GM21528 (cell line): Measurements from ENCODE around the gene NUP42.
A peak's percentile ranks its signal among the peaks of the same experiment; 100 is the strongest.

Experiments used
- ATAC-seq: cut with Tn5 transposase; IDR thresholded peaks from one replicate; pipeline ENCODE4 v1.9.1; 2021; ENCODE audit warnings: mild to moderate bottlenecking, moderate library complexity; ENCODE audit not compliant: unreplicated experiment, low FRiP score

The NUP42 gene

DNA sequence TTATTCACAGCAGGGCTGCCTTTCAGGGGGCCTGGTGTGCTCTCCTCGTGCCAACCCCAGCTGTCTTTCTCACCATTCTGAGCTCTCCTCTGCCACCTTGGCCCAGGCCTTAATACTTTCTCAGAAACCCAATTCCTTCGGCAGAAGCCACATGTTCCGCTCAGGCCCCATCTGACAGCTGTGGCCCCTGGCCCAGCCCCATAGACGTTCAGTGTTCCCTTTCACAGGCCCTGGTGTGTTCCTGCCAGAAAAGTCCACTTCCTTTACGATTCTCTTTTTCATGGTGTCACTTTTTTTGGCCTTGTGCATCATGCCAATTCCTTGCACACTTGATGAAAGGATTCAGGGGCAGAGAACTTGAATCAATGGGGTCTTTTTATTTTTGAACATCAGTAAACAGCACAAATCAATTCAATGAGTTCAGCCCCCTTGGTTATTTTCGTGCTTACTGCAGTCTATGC, 48.8 kb downstream of the NUP42 start:
- ATAC-seq = no peak

DNA sequence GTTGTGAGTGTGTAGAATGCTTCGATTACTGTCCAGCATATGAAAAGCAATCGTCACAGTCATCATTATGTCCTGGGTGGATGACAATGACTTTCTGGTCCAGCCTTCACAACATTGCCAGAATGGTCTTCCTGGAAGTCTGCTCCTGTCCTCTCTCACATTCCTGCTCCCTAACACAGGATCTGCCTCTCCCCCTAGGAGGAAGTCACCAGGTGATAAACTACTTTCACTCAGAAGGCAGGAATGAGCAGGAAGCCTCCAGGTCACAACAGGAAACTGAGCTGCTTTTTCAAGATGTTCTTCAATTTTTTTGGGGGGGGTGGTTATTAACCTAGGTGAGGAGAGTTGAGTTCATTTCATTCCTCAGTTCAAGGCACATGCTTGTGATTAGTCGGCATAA, 51.1 kb downstream of the NUP42 start:
- ATAC-seq = no peak

DNA sequence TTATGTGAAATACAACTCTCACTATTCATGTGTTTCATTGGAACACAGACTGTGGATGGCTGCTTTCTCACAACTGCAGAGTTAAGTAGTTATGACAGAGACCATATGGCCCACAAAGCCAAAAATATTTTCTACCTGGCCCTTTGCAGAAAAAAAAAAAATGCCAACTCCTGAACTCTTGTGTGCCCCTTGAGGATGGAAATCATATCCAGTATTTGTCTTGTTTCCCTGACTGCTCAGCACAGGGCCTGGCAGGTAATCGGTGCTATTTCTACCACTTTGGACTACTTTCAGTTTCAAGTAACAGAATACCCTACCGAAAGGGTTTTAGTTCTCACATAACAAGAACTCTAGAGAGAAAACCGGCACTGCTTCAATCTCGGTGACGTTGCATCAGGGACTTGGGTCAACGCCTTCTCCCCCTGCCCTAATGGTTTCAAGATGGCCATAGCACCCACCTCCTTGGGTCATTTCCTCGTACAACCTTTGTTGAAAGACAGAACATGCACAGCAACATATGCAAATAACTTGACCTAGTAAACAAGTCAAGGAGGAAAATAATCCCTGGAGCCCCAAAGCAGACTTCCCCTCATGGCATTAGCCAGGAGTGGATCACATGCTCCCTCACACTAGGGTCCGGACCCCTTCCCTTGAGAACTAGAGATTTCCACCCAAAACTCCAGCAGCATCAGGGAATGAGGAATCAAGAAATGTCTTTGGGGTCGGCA, 52.9 kb downstream of the NUP42 start:
- ATAC-seq = peak; percentile 88

DNA sequence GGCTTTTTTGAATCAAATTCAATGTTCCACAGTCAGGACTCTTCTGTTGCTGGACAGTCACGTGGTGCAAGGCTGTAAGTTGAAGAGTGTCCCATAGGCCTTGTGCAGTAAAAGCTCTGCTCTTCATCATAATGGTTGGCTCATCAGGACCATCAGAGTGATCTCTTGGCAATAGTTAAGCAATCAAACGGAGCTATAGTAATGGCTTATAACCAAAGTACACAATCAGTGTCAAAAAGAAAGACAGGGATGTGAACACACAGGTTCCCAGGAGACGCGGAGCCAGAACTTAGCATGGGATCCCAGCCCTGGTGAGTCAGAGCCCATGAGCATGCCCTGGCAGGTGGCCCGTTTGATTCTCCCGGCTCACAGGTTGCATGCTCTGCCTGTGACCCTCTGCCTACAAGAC, 54.0 kb downstream of the NUP42 start:
- ATAC-seq = no peak

DNA sequence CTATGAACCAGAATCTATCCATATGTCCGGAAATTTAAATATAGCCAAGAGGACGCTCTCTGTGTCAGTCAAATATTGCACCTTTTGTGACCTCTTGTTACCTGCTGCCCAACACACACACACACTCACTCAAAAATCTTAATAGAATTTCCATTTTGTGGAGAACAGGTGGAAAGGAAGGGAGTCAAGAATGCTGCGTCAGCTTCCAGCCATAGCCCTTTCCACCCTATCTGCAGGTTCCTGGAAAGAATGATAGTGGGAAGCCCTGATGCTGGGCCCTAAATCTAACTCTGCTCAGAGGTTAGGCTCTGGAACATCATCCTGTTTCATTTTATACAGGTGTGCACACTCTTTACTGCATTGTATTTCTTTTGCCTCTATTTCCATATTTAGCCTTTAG, 55.2 kb downstream of the NUP42 start:
- no peak for ATAC-seq

DNA sequence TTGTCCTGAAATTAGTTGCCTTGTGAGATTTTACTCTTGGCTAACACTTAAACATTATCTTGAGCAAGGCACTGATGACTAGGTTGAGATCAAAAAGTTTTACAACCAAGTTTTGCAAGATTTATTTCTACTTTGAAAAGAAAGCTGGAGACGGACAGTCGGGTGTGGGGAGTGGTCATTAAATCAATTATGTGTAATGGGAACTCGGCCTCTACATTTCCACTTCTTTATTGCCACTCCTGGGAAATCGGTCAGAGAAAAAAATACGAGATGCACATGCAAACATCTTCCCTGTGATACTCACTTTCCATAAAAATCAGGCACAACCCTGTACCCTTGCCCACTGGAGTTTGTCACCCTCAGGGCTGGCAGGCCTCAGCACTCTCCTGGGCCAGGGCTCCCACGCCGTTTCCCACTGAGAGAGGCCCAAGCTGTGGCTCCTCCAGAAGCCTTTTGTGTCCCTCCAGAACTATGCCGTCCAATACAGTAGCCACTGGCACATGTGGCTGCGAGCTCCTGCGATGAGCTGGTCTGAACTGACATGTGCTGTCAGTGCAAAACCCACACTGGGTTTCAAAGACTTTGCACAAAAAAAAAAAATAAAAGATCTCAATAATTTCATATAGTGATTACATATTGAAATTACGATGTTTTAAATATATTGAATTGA, 57.3 kb downstream of the NUP42 start:
- no peak for ATAC-seq

DNA sequence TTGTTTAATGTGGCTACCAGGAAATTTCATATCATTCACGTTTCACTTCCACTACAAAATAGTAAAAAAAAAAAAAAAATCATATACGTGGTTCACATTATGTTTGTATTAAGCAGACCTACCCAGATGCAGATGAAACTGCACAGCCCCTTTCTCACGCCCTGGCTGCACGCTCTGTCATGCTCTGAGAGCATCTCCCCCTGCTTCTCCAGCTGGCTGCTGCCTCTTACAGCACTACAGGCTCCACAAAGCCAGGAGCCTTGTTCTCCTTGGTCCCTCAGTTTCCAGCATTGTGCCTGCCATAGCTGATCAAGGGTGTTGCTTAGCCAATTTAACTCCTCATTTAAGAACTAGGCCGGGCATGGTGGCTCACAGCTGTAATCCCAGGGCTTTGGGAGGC, 57.9 kb downstream of the NUP42 start:
- ATAC-seq = no peak

DNA sequence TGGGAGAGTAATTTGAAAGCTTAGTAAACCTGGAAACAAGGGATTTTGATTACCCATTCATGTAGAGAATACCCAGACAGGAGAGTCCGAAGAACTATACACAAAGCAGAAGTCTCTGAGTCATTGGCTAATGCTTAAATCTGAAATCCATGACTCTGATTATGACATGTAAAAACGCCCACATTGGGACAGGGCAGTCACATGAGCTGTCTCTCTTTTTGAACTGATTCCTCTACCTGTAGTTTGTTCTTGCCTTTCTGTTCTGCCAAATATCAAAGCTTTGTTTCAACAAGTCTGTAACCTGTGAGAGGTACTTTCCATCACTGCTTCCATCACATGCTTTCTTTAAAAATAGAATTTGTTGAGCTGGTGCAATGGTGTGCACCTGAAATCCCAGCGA, 60.5 kb downstream of the NUP42 start:
- no peak for ATAC-seq

DNA sequence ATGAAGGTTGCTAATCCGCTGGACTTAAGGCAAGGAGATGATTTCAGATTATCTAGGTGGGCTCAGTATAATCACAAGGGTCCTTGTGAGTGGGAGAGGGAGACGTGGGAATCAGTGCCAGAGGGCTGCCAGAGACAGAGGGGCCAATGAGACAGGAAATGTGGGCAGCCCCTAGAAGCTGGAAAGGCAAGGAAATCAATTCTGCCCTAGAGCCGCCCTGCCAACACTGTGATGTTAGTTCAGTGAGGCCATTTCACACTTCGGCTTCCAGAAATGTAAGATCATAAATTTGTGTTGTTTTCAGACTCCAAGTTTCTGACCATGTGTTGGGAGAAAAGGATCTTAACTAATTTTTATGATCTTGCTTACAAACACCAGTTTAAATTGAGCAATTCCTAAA, 61.1 kb downstream of the NUP42 start:
- no peak for ATAC-seq

DNA sequence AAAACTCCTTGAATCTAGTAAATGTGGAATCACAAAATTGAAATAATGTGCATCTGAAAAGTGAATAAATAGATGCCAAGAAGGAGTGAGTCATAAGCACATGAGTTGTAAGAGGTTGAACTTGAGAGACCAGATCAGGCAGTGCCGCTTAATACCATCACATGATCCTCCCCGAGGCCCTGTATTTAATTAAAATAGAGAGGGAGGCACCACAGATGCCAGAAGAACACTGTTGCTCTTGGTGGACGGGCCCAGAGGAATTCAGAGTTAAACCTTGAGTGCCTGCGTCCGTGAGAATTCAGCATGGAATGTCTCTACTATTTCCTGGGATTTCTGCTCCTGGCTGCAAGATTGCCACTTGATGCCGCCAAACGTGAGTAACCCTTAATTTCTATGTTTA, 64.7 kb downstream of the NUP42 start, which contains the start of gene GPNMB:
TSS of gene GPNMB (plus strand) at position 221 of the 400 bp plus-strand sequence. CDS start at position 304, 83 bp downstream.
- no peak for ATAC-seq

DNA sequence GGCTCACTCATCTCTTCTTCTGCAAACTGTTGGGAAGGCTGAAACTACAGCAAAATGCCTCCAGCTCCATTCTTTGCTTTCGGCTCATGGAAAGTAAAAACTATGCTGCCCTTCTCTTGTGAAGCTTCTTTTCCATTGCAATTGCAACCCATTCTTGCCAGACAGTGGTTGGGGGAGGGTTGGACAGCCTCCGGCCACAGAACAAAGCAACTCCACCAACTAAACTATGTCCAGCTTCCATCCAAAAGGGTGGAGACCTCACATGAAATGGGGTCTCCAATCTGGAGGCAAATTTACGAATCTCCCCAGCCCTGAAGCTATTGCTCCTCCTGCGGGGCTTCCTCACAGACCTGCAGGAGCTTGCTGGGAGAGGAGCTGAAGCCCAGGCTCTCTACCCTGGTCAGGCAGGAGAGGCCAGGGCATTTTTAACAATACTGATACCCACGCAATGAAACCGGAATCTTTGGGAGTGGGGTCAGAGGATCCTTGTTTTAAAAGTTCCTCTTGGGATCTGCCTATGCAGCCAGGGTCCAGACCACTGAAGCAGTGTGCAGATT, 65.3 kb downstream of the NUP42 start:
- ATAC-seq = no peak

DNA sequence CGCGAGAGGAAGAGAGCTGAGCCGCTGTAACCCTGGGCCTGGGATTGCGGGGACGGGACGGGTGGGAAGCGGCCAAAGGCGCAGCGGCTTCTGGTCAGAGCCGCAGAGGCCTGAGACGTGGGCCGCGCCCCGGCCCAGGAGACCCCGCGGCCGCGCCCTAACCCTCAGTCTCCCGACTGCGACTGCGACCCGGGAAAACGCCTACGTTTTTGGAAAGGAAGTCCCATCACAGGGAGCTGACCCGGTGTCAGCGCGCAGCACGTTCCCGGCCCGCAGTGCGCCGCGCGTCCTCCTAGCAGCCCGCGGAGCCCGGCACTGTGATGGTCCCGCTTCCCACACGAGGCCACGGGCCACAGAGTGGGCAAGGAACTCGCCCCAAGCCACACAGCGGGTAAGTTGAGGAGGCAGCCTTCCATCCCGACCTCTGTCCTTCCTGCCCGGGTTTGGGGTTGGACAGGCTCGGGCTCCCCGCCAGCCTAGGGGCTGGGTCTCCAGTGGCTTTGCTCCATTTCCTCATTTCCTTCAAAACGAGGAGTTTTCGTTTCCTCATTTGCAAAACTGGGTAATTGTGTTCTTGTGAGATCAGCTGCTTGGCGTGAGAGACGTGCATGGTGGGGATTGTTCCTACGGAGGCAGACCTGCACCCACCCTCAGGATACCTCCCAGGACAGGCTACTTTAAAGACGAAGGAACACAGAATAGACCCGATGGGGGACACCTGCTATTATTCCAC, 65.9 kb downstream of the NUP42 start:
- no peak for ATAC-seq

DNA sequence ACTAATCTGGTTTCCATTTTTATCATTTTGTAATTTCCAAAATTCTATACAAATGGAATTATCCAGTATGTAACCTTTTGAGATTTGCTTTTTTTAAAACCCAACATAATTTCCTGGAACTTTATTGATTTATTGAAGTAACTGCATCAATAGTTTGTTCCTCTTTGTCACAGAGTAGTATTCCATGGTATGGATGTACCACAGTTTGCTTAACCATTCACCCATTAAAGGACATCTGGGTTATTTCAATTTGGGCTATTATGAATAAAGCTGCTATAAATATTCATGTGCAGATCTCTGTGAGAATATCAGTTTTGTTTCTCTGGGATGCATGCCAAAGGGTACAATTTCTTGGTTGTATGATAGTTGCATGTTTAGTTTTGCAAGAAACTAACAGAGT, 67.6 kb downstream of the NUP42 start:
- ATAC-seq = no peak
